Heart right ventricle (tissue), 16 donors: ENCODE data around the gene ZFYVE28. TPM values are rescaled to one million over a fixed set of nuclear protein-coding genes. Genes with fewer than 3 reads are reported as not detected.

ENCODE experiments used
- ATAC-seq, 8 donors: fragments of 200-7000 bp; cut with Tn5 transposase; one replicate each; pipeline ENCODE4 v1.9.1; 2020; ENCODE audit warnings: mild to moderate bottlenecking in 8 of 8, moderate library complexity in 8 of 8, moderate number of reproducible peaks in 1 of 8
- DNase-seq, 2 donors: peaks; one replicate each; pipeline ENCODE4 v3.0.0-alpha.2; 2020
- H3K27ac ChIP-seq, 10 donors: fragments of 200-600 bp; sonication (generic) in 2 of 10; one replicate each; pipeline versions ENCODE4 v1.5.0 to v1.8.0; 2020 to 2022; ENCODE audit warnings: mild to moderate bottlenecking in 3 of 10
- H3K27me3 ChIP-seq, 7 donors: fragments of 200-600 bp; one replicate each; pipeline ENCODE4 v1.8.0; 2021 to 2022; ENCODE audit warnings: mild to moderate bottlenecking in 2 of 7
- H3K36me3 ChIP-seq, 9 donors: fragments of 200-600 bp; sonication (generic) in 1 of 9; one replicate each; pipeline versions ENCODE4 v1.5.0 to v1.8.0; 2020 to 2022; ENCODE audit warnings: mild to moderate bottlenecking in 2 of 9
- H3K4me1 ChIP-seq, 9 donors: fragments of 200-600 bp; sonication (generic) in 1 of 9; one replicate each; pipeline versions ENCODE4 v1.5.0 to v1.8.0; 2020 to 2022; ENCODE audit warnings: mild to moderate bottlenecking in 4 of 9
- H3K4me3 ChIP-seq, 10 donors: fragments of 200-600 bp; sonication (generic) in 2 of 10; one replicate each; pipeline versions ENCODE4 v1.5.0 to v1.8.0; 2020 to 2022; ENCODE audit warnings: mild to moderate bottlenecking in 7 of 10, moderate library complexity in 2 of 10
- H3K9me3 ChIP-seq, 11 donors: fragments of 200-600 bp in 10 of 11; sonication (generic) in 2 of 11; one replicate each; pipeline versions ENCODE4 v1.5.0 to v1.8.0; 2013 to 2022; ENCODE audit warnings: mild to moderate bottlenecking in 2 of 11, control low read depth in 1 of 11, moderate library complexity in 1 of 11
- CTCF ChIP-seq, 9 donors: fragments of 200-600 bp; sonication (generic) in 2 of 9; IDR thresholded peaks; one replicate each; pipeline versions ENCODE4 v1.5.0 to v1.8.0; 2021 to 2022; ENCODE audit warnings: antibody characterized with exemption in 9 of 9, mild to moderate bottlenecking in 5 of 9, moderate library complexity in 1 of 9
- WGBS, 2 donors: extraction: QIAGEN DNeasy Blood & Tissue Kit; methylation state at CpG; one replicate each; pipeline ENCODE4 v1.1.7; 2013; ENCODE audit warnings: inconsistent platforms in 1 of 2; 5-methylcytosine and 5-hydroxymethylcytosine counted together
- intact Hi-C, 10 donors: fragments of 100-400 bp; cut with DNase I; formaldehyde crosslinking; loops; one replicate each; pipeline versions ENCODE4 v1.11.1 to v1.14.2; 2022
- polyA plus RNA-seq, 2 donors: library from polyadenylated mRNA; stranded (reverse); fragments of 200-250 nt; gene quantifications; one replicate each; pipeline ENCODE4 v1.2.3, GENCODE V29; 2013
- total RNA-seq, 10 donors: library from RNA; stranded (reverse); fragmentation: NEBNext Ultra II Directional in 3 of 10; extraction: Animal tissue kit (Norgen Biotek cat#: 25700) in 3 of 10; gene quantifications; one replicate each; pipeline versions ENCODE4 v1.2.1 to v1.2.4, GENCODE V29; 2021 to 2023
- donor health status: Arrhythmogenic right ventricular cardiomyopathy.
- donor health status: ischemic (EF 13 %, LVEDD 7.1; RV severe dilation, severe dysfunction).
- donor health status: healthy with polysubstance abuse.
- donor health status: DM: no; HTN: yes; CAD: no.
- donor health status: DM: no; HTN: no; CAD: no.
- donor health status: ischemic (EF 25% LVEDD 6.9; RV normal size, moderate dysfunction).
- donor health status: ischemic (EF 25% LVEDD 5.7; RV mildly dilated, moderate dysfunction).
- donor health status: healthy.
- donor health status: DM: yes; HTN: yes; CAD: no.
- donor health status: Ischemic cardiomyopathy.
- donor health status: ischemic (EF 35%, LVEDD 5.7; RV mildly dilated, moderate dysfunction).
- donor health status: nonischemic (EF 11% LVEDD 7.7; RV severe dilation, severe dysfunction).
- donor health status: DM: yes; HTN: yes; CAD: no.
- donor health status: PGD.
- donor health status: ischemic (EF 29% LVEDD 5.4; RV normal size, mild dysfunction).
- donor health status: nonischemic (EF 23%, LVEDD 6.1; RV moderate dilation, normal function).

The ZFYVE28 gene
- total and polyA plus RNA-seq, 12 donors = 2.3 to 9.9 (median 3.5) TPM

DNA sequence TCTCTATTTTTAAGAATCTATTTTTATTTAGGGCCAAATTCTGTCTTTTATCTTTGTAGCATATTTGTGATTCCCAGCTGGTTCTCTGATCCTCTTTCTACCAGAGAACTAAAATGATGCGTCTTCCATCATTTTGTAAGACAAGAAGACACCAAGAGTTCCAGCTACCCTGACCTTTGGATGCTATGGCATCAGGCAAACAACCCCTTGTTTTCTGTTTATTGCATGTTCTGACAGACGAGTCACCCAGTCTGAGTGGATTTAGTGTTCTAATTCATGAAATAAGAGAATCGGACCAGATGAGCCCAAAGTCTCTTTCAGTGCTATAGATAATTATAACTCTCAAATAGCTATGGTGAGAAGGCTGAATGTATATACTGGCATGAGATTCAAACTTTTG lies 69.7 kb downstream of the ZFYVE28 start:
- Histone ChIP-seq H3K27ac (no peak overlapping the region), H3K4me1 (peaks cover 0 to 13% (median 9%) of the 10 kb centered on the region in 9 donors), H3K27me3 (no peaks in the 10 kb centered on the region), H3K9me3 (peaks cover 0 to 23% (median 0%) of the 10 kb centered on the region in 11 donors), H3K4me3 (no peak overlapping the region), H3K36me3 (no peaks in the 10 kb centered on the region)
- no peak for DNase-seq
- intact Hi-C loops = no loop called here
- WGBS, 2 donors = 76 to 83% methylated on average over 3 of the region's 3 CpGs
- no peak for ATAC-seq
- TF ChIP-seq CTCF (IDR thresholded peaks at IDR 0.05) = no peak

DNA sequence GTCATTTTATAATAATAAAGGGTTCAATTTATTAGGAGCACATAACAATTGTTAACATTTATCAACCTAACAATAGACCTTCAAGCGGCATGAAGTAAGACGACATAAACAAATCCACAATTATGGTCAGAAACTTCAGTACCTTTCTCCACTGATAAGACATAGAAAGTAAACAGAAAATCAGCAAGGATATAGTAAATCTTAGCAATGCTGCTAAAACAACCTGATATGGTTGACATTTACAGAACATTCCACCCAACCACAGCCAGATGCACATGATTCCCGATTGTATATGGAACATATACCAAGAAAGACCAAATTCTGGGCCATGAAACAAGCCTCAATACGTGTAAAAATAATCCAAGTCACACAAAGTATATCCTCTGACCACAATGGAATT lies 71.3 kb downstream of the ZFYVE28 start:
- peaks cover 0 to 23% (median 0%) of the 10 kb centered on the region in 11 donors for H3K9me3 ChIP-seq
- H3K27ac ChIP-seq = no peak overlapping the region
- intact Hi-C loops = no loop called here
- no peaks in the 10 kb centered on the region for H3K27me3 ChIP-seq
- WGBS, 2 donors = 80 to 81% methylated on average over 4 of the region's 4 CpGs
- H3K4me3 ChIP-seq = no peak overlapping the region
- DNase-seq = no peak
- H3K36me3 ChIP-seq = no peaks in the 10 kb centered on the region
- H3K4me1 ChIP-seq = no peaks in the 10 kb centered on the region
- no peak for ATAC-seq
- no peak for TF ChIP-seq CTCF (IDR thresholded peaks at IDR 0.05)

GRCh38 chr4:2343476-2343875 lies 75.0 kb downstream of the ZFYVE28 start:
- intact Hi-C loops = no loop called here
- ATAC-seq (no peak), DNase-seq (no peak)
- no peak for TF ChIP-seq CTCF (IDR thresholded peaks at IDR 0.05)
- H3K9me3 ChIP-seq = peaks cover 0 to 23% (median 0%) of the 10 kb centered on the region in 11 donors
- no peaks in the 10 kb centered on the region for H3K36me3 ChIP-seq
- H3K27me3 ChIP-seq = no peaks in the 10 kb centered on the region
- 83 to 100% methylated on average over 2 of the region's 2 CpGs for WGBS, 2 donors
- H3K4me1 ChIP-seq = no peaks in the 10 kb centered on the region
- H3K4me3 ChIP-seq = no peak overlapping the region
- H3K27ac ChIP-seq = no peak overlapping the region

DNA sequence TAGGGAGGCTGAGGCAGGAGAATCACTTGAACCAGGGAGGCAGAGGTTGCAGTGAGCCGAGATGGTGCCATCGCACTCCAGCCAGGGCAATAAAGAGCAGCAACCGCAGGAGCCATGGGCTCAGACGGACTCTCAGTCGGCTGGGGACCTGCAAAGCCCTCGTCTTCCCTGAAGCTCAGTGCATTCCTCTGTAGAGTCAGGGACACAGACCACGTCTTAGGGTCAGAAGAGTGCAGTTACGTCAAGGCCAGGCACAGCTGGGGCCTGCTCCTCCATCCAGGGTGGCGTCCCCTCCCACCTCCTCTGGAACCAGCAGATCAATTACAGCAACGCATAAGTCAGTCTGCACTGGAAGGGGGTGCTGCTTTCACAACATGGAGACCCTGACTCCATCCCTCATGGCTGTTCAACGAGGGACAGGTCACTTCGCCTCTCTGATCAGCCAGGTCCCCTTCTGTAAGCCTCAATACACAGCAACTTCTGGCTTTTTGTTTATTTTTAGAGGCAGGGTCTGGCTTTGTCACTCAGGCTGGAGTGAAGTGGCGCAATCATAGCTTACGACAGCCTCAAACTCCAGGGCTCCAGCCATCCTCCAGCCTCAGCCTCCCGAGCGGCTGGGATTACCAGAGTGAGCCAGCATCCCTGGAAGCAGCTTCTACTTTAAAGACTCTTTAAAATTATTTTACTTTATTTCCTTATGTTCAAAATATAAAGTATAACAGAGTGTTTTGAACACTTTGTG lies 76.4 kb downstream of the ZFYVE28 start:
- no peak for TF ChIP-seq CTCF (IDR thresholded peaks at IDR 0.05)
- no peak for DNase-seq
- no peaks in the 10 kb centered on the region for H3K4me1 ChIP-seq
- WGBS, 2 donors = 85 to 89% methylated on average over 16 of the region's 16 CpGs
- H3K4me3 ChIP-seq = no peak overlapping the region
- no peak overlapping the region for H3K27ac ChIP-seq
- peaks cover 0 to 19% (median 0%) of the 10 kb centered on the region in 11 donors for H3K9me3 ChIP-seq
- intact Hi-C loops = no loop called here
- no peaks in the 10 kb centered on the region for H3K36me3 ChIP-seq
- H3K27me3 ChIP-seq = no peaks in the 10 kb centered on the region
- no peak for ATAC-seq
